GM12873 (cell line): ENCODE results near the gene LRRC10B.

ENCODE experiments used
- CTCF ChIP-seq: IDR thresholded peaks from 2 replicates; pipeline ENCODE4 v1.5.1; 2012; ENCODE audit warnings: low read depth, mild to moderate bottlenecking, moderate library complexity, low read length, control low read depth; ENCODE audit not compliant: insufficient read depth; ENCODE audit errors: missing control alignments

The LRRC10B gene

GRCh38 chr11:61481806-61482205 lies 26.7 kb upstream of the LRRC10B start:
- TF ChIP-seq CTCF, result no peak

GRCh38 chr11:61482513-61482912 lies 26.0 kb upstream of the LRRC10B start:
- peak; percentile 77 for TF ChIP-seq CTCF

DNA sequence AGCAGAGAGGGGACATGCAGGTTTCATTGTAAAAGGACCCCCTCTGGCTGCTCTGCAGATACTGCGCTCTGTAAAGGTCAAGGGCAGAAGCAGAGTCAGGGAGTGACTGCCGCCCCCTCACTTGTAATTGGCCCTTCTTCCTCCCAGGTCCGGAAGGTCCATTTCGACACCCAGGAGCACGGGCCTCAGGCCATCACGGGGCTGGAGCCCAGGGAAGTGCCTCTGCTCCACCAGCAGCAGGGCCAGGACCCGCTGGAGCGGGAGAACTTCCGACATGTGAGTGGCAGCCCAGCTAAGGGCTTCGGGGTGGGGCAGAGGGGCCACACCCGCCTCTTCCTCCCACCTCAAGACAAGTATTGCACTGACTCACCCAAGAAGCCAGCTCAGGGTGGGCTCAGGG lies 24.0 kb upstream of the LRRC10B start:
- TF ChIP-seq CTCF, result no peak

- no peak for TF ChIP-seq CTCF
These were observed 23.5 kb upstream of the LRRC10B start for GRCh38 chr11:61485080-61485479.

DNA sequence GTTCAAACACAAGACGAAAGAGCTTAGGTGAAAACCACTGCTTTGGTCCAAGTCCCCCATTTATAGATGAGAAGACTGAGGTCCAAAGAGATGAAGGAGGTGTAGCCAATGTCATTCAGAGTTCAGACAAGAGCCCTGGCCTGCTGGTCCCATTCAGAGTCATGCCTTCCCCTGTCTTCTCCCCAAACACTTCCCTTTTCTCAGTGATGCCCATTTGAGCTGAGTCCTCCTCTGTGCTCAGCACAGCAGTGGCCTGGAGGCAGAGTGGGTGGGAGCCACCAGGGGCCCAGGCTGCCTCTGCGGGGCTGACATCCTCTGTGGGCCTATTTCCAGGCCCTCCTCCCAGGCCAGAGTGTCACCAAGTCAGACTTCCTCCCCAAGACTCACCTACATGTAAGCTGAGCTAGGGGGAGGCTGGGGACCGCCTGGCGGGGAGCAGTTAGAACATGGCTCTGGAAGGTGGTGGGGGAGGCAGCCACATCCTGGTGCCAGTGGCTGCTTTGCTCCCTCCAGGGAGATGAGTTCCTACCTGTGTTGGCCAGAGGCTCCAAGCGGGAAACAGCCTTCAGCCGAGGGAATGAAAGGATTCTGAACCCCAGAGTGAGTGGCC lies 22.4 kb upstream of the LRRC10B start:
- TF ChIP-seq CTCF, result no peak

- TF ChIP-seq CTCF, result no peak
These were observed 21.8 kb upstream of the LRRC10B start for GRCh38 chr11:61486779-61487178.

- TF ChIP-seq CTCF, result no peak
These were observed 21.1 kb upstream of the LRRC10B start for GRCh38 chr11:61487342-61488025.
